Activated naive CD4-positive, alpha-beta T cell treated with anti-CD3 and anti-CD28 coated beads for 36 hours (primary cell): ENCODE results near the gene GUCY1A2. TPM values are rescaled to one million over a fixed set of nuclear protein-coding genes. Genes with fewer than 3 reads are reported as not detected.
"Not testable (repeated sequence)": the region's sequence is repeated elsewhere in the genome, so short reads cannot be mapped to it uniquely, and the experiment has no call there.

Experiments
- CTCF ChIA-PET: fragments of 350-600 bp; sonication (Branson Sonifier 250); formaldehyde crosslinking; loops from one replicate; lab custom pipeline; 2021; ENCODE audit warnings: antibody characterized with exemption; lab: Charles Lee
- DNase-seq: peaks from one replicate; pipeline ENCODE4 v3.0.0-alpha.2; 2020
- H3K27ac Mint-ChIP-seq: one replicate; pipeline ENCODE4 v1.8.0; 2021; ENCODE audit warnings: mild to moderate bottlenecking, mixed read lengths
- H3K27me3 Mint-ChIP-seq: one replicate; pipeline ENCODE4 v1.8.0; 2021; ENCODE audit warnings: low read depth, mixed read lengths
- H3K36me3 Mint-ChIP-seq: one replicate; pipeline ENCODE4 v1.8.0; 2021; ENCODE audit warnings: low read depth, mixed read lengths
- H3K4me1 Mint-ChIP-seq: one replicate; pipeline ENCODE4 v1.8.0; 2021; ENCODE audit warnings: low read depth, mixed read lengths
- H3K4me3 Mint-ChIP-seq: one replicate; pipeline ENCODE4 v1.8.0; 2021; ENCODE audit warnings: mild to moderate bottlenecking, moderate library complexity, mixed read lengths
- H3K9me3 Mint-ChIP-seq: one replicate; pipeline ENCODE4 v1.8.0; 2021; ENCODE audit warnings: mixed read lengths
- intact Hi-C: fragments of 100-400 bp; cut with micrococcal nuclease; formaldehyde crosslinking; loops from one replicate; pipeline ENCODE4 v1.15.1; 2023
- total RNA-seq, 2 experiments: library from RNA; stranded (reverse); gene quantifications; one replicate each; pipeline ENCODE4 v1.2.3, GENCODE V29; 2021

Gene GUCY1A2
- total RNA-seq, 2 experiments from 2014 or later, result not detected

- Mint-ChIP-seq H3K4me1 (no peaks in the 10 kb centered on the region), H3K9me3 (peaks cover 31% of the 10 kb centered on the region), H3K27me3 (no peaks in the 10 kb centered on the region), H3K4me3 (no peak overlapping the region), H3K36me3 (no peaks in the 10 kb centered on the region), H3K27ac (no peak overlapping the region)
- CTCF ChIA-PET, result no interaction called here
- DNase-seq, result no peak
- intact Hi-C loops, result no loop called here
Measured at GRCh38 chr11:106852779-106853178, 165.5 kb downstream of the GUCY1A2 start.

- Mint-ChIP-seq H3K4me3 (no peak overlapping the region), H3K27me3 (no peaks in the 10 kb centered on the region), H3K36me3 (no peaks in the 10 kb centered on the region), H3K27ac (no peak overlapping the region), H3K4me1 (no peaks in the 10 kb centered on the region), H3K9me3 (peaks cover 24% of the 10 kb centered on the region)
- no peak for DNase-seq
- CTCF ChIA-PET, result no interaction called here
- intact Hi-C loops, result no loop called here
Measured at GRCh38 chr11:106848526-106848925, 169.8 kb downstream of the GUCY1A2 start.

- CTCF ChIA-PET, result no interaction called here
- intact Hi-C loops, result no loop called here
- Mint-ChIP-seq H3K27me3 (no peaks in the 10 kb centered on the region), H3K36me3 (no peaks in the 10 kb centered on the region), H3K9me3 (peaks cover 9% of the 10 kb centered on the region), H3K4me1 (no peaks in the 10 kb centered on the region), H3K27ac (no peak overlapping the region), H3K4me3 (no peak overlapping the region)
- DNase-seq, result no peak
Measured at GRCh38 chr11:106842134-106842533, 176.1 kb downstream of the GUCY1A2 start.

GRCh38 chr11:106840947-106841346 is 177.3 kb downstream of the GUCY1A2 start:
- H3K9me3 Mint-ChIP-seq, result peaks cover 9% of the 10 kb centered on the region
- intact Hi-C loops, result no loop called here
- no peaks in the 10 kb centered on the region for H3K4me1 Mint-ChIP-seq
- no peak for DNase-seq
- H3K27me3 Mint-ChIP-seq, result no peaks in the 10 kb centered on the region
- H3K4me3 Mint-ChIP-seq, result no peak overlapping the region
- H3K27ac Mint-ChIP-seq, result no peak overlapping the region
- CTCF ChIA-PET, result no interaction called here
- no peaks in the 10 kb centered on the region for H3K36me3 Mint-ChIP-seq

- DNase-seq, result no peak
- intact Hi-C loops, result no loop called here
- CTCF ChIA-PET, result no interaction called here
- no peaks in the 10 kb centered on the region for H3K4me1 Mint-ChIP-seq
- no peak overlapping the region for H3K27ac Mint-ChIP-seq
- H3K4me3 Mint-ChIP-seq, result no peak overlapping the region
- no peaks in the 10 kb centered on the region for H3K27me3 Mint-ChIP-seq
- peaks cover 9% of the 10 kb centered on the region for H3K9me3 Mint-ChIP-seq
- H3K36me3 Mint-ChIP-seq, result no peaks in the 10 kb centered on the region
Measured at GRCh38 chr11:106840146-106840545, 178.1 kb downstream of the GUCY1A2 start.

- CTCF ChIA-PET, result no interaction called here
- H3K9me3 Mint-ChIP-seq, result peaks cover 10% of the 10 kb centered on the region
- DNase-seq, result no peak
- no peak overlapping the region for H3K4me3 Mint-ChIP-seq
- no peaks in the 10 kb centered on the region for H3K4me1 Mint-ChIP-seq
- no peaks in the 10 kb centered on the region for H3K27me3 Mint-ChIP-seq
- intact Hi-C loops, result no loop called here
- H3K36me3 Mint-ChIP-seq, result no peaks in the 10 kb centered on the region
- H3K27ac Mint-ChIP-seq, result no peak overlapping the region
Measured at GRCh38 chr11:106834567-106834966, 183.7 kb downstream of the GUCY1A2 start.

- Mint-ChIP-seq H3K4me1 (no peaks in the 10 kb centered on the region), H3K9me3 (peaks cover 14% of the 10 kb centered on the region), H3K27me3 (no peaks in the 10 kb centered on the region), H3K36me3 (no peaks in the 10 kb centered on the region), H3K4me3 (no peak overlapping the region), H3K27ac (no peak overlapping the region)
- no peak for DNase-seq
- intact Hi-C loops, result no loop called here
- CTCF ChIA-PET, result no interaction called here
Measured at GRCh38 chr11:106828976-106829375, 189.3 kb downstream of the GUCY1A2 start.

GRCh38 chr11:106828576-106828975 is 189.7 kb downstream of the GUCY1A2 start:
- Mint-ChIP-seq H3K27me3 (no peaks in the 10 kb centered on the region), H3K4me3 (no peak overlapping the region), H3K27ac (no peak overlapping the region), H3K36me3 (no peaks in the 10 kb centered on the region), H3K9me3 (peaks cover 14% of the 10 kb centered on the region), H3K4me1 (no peaks in the 10 kb centered on the region)
- no peak for DNase-seq
- intact Hi-C loops, result no loop called here
- CTCF ChIA-PET, result no interaction called here

GRCh38 chr11:106827687-106828086 is 190.6 kb downstream of the GUCY1A2 start:
- Mint-ChIP-seq H3K27me3 (no peaks in the 10 kb centered on the region), H3K36me3 (no peaks in the 10 kb centered on the region), H3K4me3 (no peak overlapping the region), H3K9me3 (peaks cover 17% of the 10 kb centered on the region), H3K27ac (no peak overlapping the region), H3K4me1 (no peaks in the 10 kb centered on the region)
- CTCF ChIA-PET, result no interaction called here
- intact Hi-C loops, result no loop called here
- DNase-seq, result no peak

GRCh38 chr11:106826558-106826957 is 191.7 kb downstream of the GUCY1A2 start:
- DNase-seq, H3K4me3 Mint-ChIP-seq, H3K27me3 Mint-ChIP-seq, H3K36me3 Mint-ChIP-seq, H3K4me1 Mint-ChIP-seq, H3K27ac Mint-ChIP-seq, intact Hi-C loops, CTCF ChIA-PET: not testable (repeated sequence)
- H3K9me3 Mint-ChIP-seq, result peaks cover 18% of the 10 kb centered on the region

- Mint-ChIP-seq H3K27me3 (no peaks in the 10 kb centered on the region), H3K9me3 (peaks cover 11% of the 10 kb centered on the region), H3K36me3 (no peaks in the 10 kb centered on the region), H3K4me3 (no peak overlapping the region), H3K4me1 (no peaks in the 10 kb centered on the region), H3K27ac (no peak overlapping the region)
- CTCF ChIA-PET, result interaction anchor here (0.6 kb wide), 1 partner anchor 96 kb away, joined by 8 read pairs; no protein-coding TSS in a partner anchor
- DNase-seq, result no peak
- intact Hi-C loops, result no loop called here
Measured at GRCh38 chr11:106821826-106822225, 196.4 kb downstream of the GUCY1A2 start.

GRCh38 chr11:106821291-106821690 is 197.0 kb downstream of the GUCY1A2 start:
- Mint-ChIP-seq H3K9me3 (peaks cover 11% of the 10 kb centered on the region), H3K4me3 (no peak overlapping the region), H3K27me3 (no peaks in the 10 kb centered on the region), H3K4me1 (no peaks in the 10 kb centered on the region), H3K27ac (no peak overlapping the region), H3K36me3 (no peaks in the 10 kb centered on the region)
- CTCF ChIA-PET, result interaction anchor here (0.6 kb wide), 1 partner anchor 97 kb away, joined by 8 read pairs; no protein-coding TSS in a partner anchor
- no peak for DNase-seq
- intact Hi-C loops, result no loop called here

- H3K4me3 Mint-ChIP-seq, result no peak overlapping the region
- no peak overlapping the region for H3K27ac Mint-ChIP-seq
- DNase-seq, result no peak
- no peaks in the 10 kb centered on the region for H3K27me3 Mint-ChIP-seq
- H3K9me3 Mint-ChIP-seq, result peaks cover 12% of the 10 kb centered on the region
- no peaks in the 10 kb centered on the region for H3K36me3 Mint-ChIP-seq
- intact Hi-C loops, result no loop called here
- CTCF ChIA-PET, result no interaction called here
- no peaks in the 10 kb centered on the region for H3K4me1 Mint-ChIP-seq
Measured at GRCh38 chr11:106818443-106818842, 199.8 kb downstream of the GUCY1A2 start.

GRCh38 chr11:106815209-106815608 is 203.1 kb downstream of the GUCY1A2 start:
- H3K4me3 Mint-ChIP-seq, result no peak overlapping the region
- DNase-seq, result no peak
- CTCF ChIA-PET, result no interaction called here
- no peaks in the 10 kb centered on the region for H3K4me1 Mint-ChIP-seq
- no peak overlapping the region for H3K27ac Mint-ChIP-seq
- intact Hi-C loops, result no loop called here
- H3K27me3 Mint-ChIP-seq, result no peaks in the 10 kb centered on the region
- H3K9me3 Mint-ChIP-seq, result peaks cover 7% of the 10 kb centered on the region
- no peaks in the 10 kb centered on the region for H3K36me3 Mint-ChIP-seq
